K562 (cell line): ENCODE results near the gene SLCO2A1. TPM values are rescaled to one million over a fixed set of nuclear protein-coding genes. Genes with fewer than 3 reads are reported as not detected.

Source experiments
- ATAC-seq: fragments of 200-7000 bp; cut with Tn5 transposase; 3 replicates; pipeline ENCODE4 v1.9.1; 2020; ENCODE audit warnings: moderate library complexity
- BruUV-seq: library from RNA; stranded (reverse); fragments of 400-500 nt; replicated peaks from 2 replicates; lab custom pipeline; 2021; lab: Mats Ljungman, UMichigan
- CTCF ChIA-PET: fragments of 300-600 bp; formaldehyde crosslinking; extraction: SDS; loops from one replicate; lab custom pipeline; 2021; ENCODE audit warnings: low intra/inter-chr PET ratio; lab: Yijun Ruan, JAX
- POLR2A ChIA-PET: fragments of 300-600, 350-650 bp; sonication (Branson Sonifier 250); formaldehyde crosslinking; extraction: SDS; loops from one replicate; lab custom pipeline; 2021; ENCODE audit warnings: antibody characterized with exemption, inconsistent platforms; lab: Yijun Ruan, JAX
- DNase-seq, 4 experiments: peaks; one replicate each; pipeline versions ENCODE4 v3.0.0 to v3.0.0-alpha.2; 2011 to 2018; ENCODE audit warnings: low spot score in 3 of 4, mixed read lengths in 3 of 4; ENCODE audit errors: extremely low read depth in 1 of 4
- FAIRE-seq: peaks from 2 replicates; lab custom pipeline; 2011; peaks lifted over from hg19 to GRCh38; lab: Jason Lieb, UNC
- H2AFZ ChIP-seq: 2 replicates; pipeline ENCODE4 v1.6.0; 2011; ENCODE audit warnings: low read depth, low read length, control low read depth, inconsistent platforms
- H3K27ac ChIP-seq: fragments of 200-600 bp; 3 replicates; pipeline ENCODE4 v1.8.0; 2011; ENCODE audit warnings: low read depth, mild to moderate bottlenecking, control low read depth, inconsistent platforms, low read length, moderate library complexity, mixed read lengths; ENCODE audit errors: extremely low read depth
- H3K27me3 ChIP-seq, 2 experiments: fragments of 300-600 bp in 1 of 2; 2 replicates in 1 of 2; 3 replicates in 1 of 2; pipeline versions ENCODE4 v1.6.0 to v1.8.0; 2011; ENCODE audit warnings: inconsistent platforms in 2 of 2, low read length in 2 of 2, mild to moderate bottlenecking in 1 of 2, mixed read lengths in 1 of 2, moderate library complexity in 1 of 2; ENCODE audit not compliant: control insufficient read depth in 2 of 2, insufficient read depth in 2 of 2
- H3K36me3 ChIP-seq: fragments of 300-600 bp; 3 replicates; pipeline ENCODE4 v1.8.0; 2011; ENCODE audit warnings: mild to moderate bottlenecking, low read length, inconsistent platforms; ENCODE audit not compliant: control insufficient read depth, insufficient read depth
- H3K4me1 ChIP-seq, 2 experiments: fragments of 200-600 bp in 1 of 2; replicated peaks in 1 of 2; 2 replicates in 1 of 2; 3 replicates in 1 of 2; pipeline versions ENCODE4 v1.5.1 to v1.8.0; 2011; ENCODE audit warnings: inconsistent platforms in 2 of 2, low read length in 2 of 2, mild to moderate bottlenecking in 1 of 2, mixed read lengths in 1 of 2, moderate library complexity in 1 of 2; ENCODE audit not compliant: control insufficient read depth in 2 of 2, insufficient read depth in 2 of 2
- H3K4me2 ChIP-seq: 2 replicates; pipeline ENCODE4 v1.6.1; 2011; ENCODE audit warnings: low read length, control low read depth, inconsistent platforms, mixed read lengths; ENCODE audit not compliant: insufficient read depth
- H3K4me3 ChIP-seq: fragments of 200-600 bp; sonication (generic), shearing (Covaris generic); 2 replicates; pipeline ENCODE4 v1.5.1; 2016; ENCODE audit warnings: control low read depth, inconsistent platforms
- H3K79me2 ChIP-seq: fragments of 200-600 bp; 3 replicates; pipeline ENCODE4 v1.8.0; 2011; ENCODE audit warnings: low read length, inconsistent platforms; ENCODE audit not compliant: control insufficient read depth, insufficient read depth
- H3K9ac ChIP-seq, 2 experiments: 2 replicates each; pipeline versions ENCODE4 v1.6.0 to v1.6.1; 2011; ENCODE audit warnings: low read depth in 2 of 2, low read length in 2 of 2, control low read depth in 1 of 2, inconsistent platforms in 1 of 2, mild to moderate bottlenecking in 1 of 2, mixed read lengths in 1 of 2; ENCODE audit not compliant: insufficient read depth in 1 of 2
- H3K9me1 ChIP-seq: one replicate; pipeline ENCODE4 v1.6.0; 2011; ENCODE audit warnings: inconsistent platforms, mild to moderate bottlenecking, low read length, moderate library complexity; ENCODE audit not compliant: control insufficient read depth, insufficient read depth
- H3K9me3 ChIP-seq: replicated peaks from 2 replicates; pipeline ENCODE4 v1.5.1; 2011; ENCODE audit warnings: low read depth, low read length, inconsistent platforms; ENCODE audit not compliant: control insufficient read depth, insufficient read depth
- H4K20me1 ChIP-seq: replicated peaks from 2 replicates; pipeline ENCODE4 v1.6.1; 2011; ENCODE audit warnings: low read length, inconsistent platforms, mixed read lengths; ENCODE audit not compliant: control insufficient read depth, insufficient read depth
- BHLHE40 ChIP-seq: IDR thresholded peaks from 2 replicates; pipeline ENCODE4 v1.6.1; 2011; ENCODE audit warnings: low read length, improper control_type of control experiment
- CTCF ChIP-seq, 3 experiments: IDR thresholded peaks in 2 of 3; conservative IDR thresholded peaks in 1 of 3; 2 replicates each; pipeline ENCODE4 v1.5.1; 2011 to 2012; ENCODE audit warnings: low read length in 3 of 3, mild to moderate bottlenecking in 3 of 3, control low read depth in 2 of 3, improper control_type of control experiment in 1 of 3, inconsistent platforms in 1 of 3, low read depth in 1 of 3, mixed read lengths in 1 of 3, moderate library complexity in 1 of 3; ENCODE audit not compliant: insufficient read depth in 2 of 3
- ILK ChIP-seq: fragments of 450-650 bp; IDR thresholded peaks from 2 replicates; pipeline ENCODE4 v1.6.1; 2016; ENCODE audit warnings: missing genetic modification characterization, low read depth, mild to moderate bottlenecking, missing compliant biosample characterization, moderate library complexity, borderline replicate concordance
- WGBS: fragments of 100-300 bp; shearing (Covaris generic); methylation state at CpG from one replicate; pipeline ENCODE4 v1.1.6; 2016; ENCODE audit warnings: low coverage, mixed read lengths; ENCODE audit not compliant: insufficient coverage; ENCODE audit errors: missing lambda C conversion rate; 5-methylcytosine and 5-hydroxymethylcytosine counted together
- in situ Hi-C: fragments of 300-500 bp; cut with MboI; formaldehyde crosslinking; loops from 4 replicates; pipeline ENCODE4 v1.15.0; 2018; ENCODE audit warnings: inconsistent platforms, mixed read lengths
- intact Hi-C: fragments of 100-400 bp; cut with micrococcal nuclease; formaldehyde crosslinking; loops from 2 replicates; pipeline ENCODE4 v1.14.2; 2022
- polyA plus RNA-seq, 8 experiments: library from polyadenylated mRNA; depleted of rRNA in 4 of 8; stranded (reverse) in 5 of 8; unstranded in 3 of 8; fragments of >200 nt; fragmentation: Nextera tagmentation in 2 of 8; fragmentation: Illumina TruSeq in 1 of 8; extraction: Ambion mirVana in 2 of 8; extraction: Trizol in 1 of 8; gene quantifications; 2 replicates each; pipeline versions ENCODE4 v1.2.1 to v1.2.3, GENCODE V29; 2011 to 2014; ENCODE audit warnings: inconsistent platforms in 1 of 8, missing spikeins in 1 of 8
- total RNA-seq, 7 experiments: library from RNA; depleted of rRNA in 6 of 7; stranded (reverse); fragments of >200 nt in 6 of 7; fragmentation: Illumina TruSeq in 2 of 7; extraction: Trizol in 2 of 7; gene quantifications; 2 replicates each; pipeline versions ENCODE4 v1.2.1 to v1.2.3, GENCODE V29; 2011 to 2021; ENCODE audit warnings: low replicate concordance in 1 of 7
- TF ChIP-seq, protein P1 (sequence below): fragments of 250-450 bp; sonication (Bioruptor Pico); IDR thresholded peaks from 2 replicates; pipeline ENCODE4 v1.9.0; 2021; ENCODE audit warnings: mild to moderate bottlenecking

The SLCO2A1 gene
- total and polyA plus RNA-seq, 9 of the 15 experiments (the other 6 are each of a cell fraction or from before 2014, with no cell fraction given): 0.16 to 1.0 TPM; not detected in 7

DNA sequence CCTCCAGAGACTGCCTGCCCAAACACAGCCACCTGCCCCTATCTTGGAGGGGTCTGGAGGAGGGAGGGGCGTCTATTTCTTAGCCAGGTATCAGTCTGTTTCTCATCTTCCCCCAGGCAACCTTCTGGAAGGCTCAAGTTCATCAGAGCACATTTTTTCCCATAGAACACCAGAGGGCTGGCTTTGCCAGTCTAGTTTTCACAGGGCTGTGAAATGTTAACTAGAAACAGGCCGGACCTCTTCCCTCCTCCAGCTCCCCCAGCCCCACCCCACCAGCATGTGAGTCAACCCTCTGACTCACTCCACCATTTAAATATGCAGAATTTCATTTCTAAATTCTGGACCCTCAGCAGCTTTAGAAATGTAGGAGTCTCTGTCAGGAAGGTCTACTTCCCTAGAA is 66.9 kb downstream of the SLCO2A1 start:
- Histone ChIP-seq H3K27me3 (peaks cover 0 to 26% of the 10 kb centered on the region in 2 experiments; a peak in 2 of 5 replicates), H3K9me1 (no peaks in the 10 kb centered on the region), H3K4me1 (no peaks in the 10 kb centered on the region), H3K4me3 (no peak overlapping the region), H3K9me3 (no peaks in the 10 kb centered on the region), H3K9ac (no peak overlapping the region), H3K79me2 (no peaks in the 10 kb centered on the region), H3K4me2 (no peak overlapping the region), H2AFZ (no peak overlapping the region), H3K36me3 (no peaks in the 10 kb centered on the region), H3K27ac (no peak overlapping the region), H4K20me1 (no peaks in the 10 kb centered on the region)
- ATAC-seq: no peak; the same call in 2 of the 3 replicates
- no TSS peak for BruUV-seq
- DNase-seq: no peak
- intact Hi-C loops: no loop called here
- CTCF ChIA-PET: no interaction called here
- in situ Hi-C loops: no loop called here
- POLR2A ChIA-PET: no interaction called here
- TF ChIP-seq ILK (tag) (no peak), CTCF (IDR thresholded peaks at IDR 0.05 in 2 of 3, conservative IDR thresholded peaks at IDR 0.05 in 1 of 3; ENCODE audit: insufficient read depth in 2 of 3, low read depth in 1 of 3, low read length in 3 of 3) (no peak), BHLHE40 (peak; percentile 26; the same call in 1 of the 2 replicates)
- TF ChIP-seq, protein P1, sequence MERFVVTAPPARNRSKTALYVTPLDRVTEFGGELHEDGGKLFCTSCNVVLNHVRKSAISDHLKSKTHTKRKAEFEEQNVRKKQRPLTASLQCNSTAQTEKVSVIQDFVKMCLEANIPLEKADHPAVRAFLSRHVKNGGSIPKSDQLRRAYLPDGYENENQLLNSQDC (CRISPR knock-in tag): no peak
- 0% methylated on average over 1 of the region's 2 CpGs for WGBS
- no peak for FAIRE-seq
